MM.1S (cell line): ENCODE data around the gene HTRA3.
A peak's percentile ranks its signal among the peaks of the same experiment; 100 is the strongest.

Source experiments
- DNase-seq: peaks from one replicate; pipeline ENCODE4 v3.0.0-alpha.2; 2015
- H2AFZ ChIP-seq: fragments of 300-600 bp; sonication (generic); 2 replicates; pipeline ENCODE4 v1.6.0; 2016; ENCODE audit warnings: antibody characterized with exemption, low read length
- H3F3A ChIP-seq: fragments of 300-600 bp; sonication (generic); 2 replicates; pipeline ENCODE4 v1.6.1; 2016; ENCODE audit warnings: mild to moderate bottlenecking, antibody characterized with exemption, low read length, moderate library complexity, mixed read lengths; ENCODE audit not compliant: insufficient read depth
- H3K27ac ChIP-seq: fragments of 300-600 bp; sonication (generic); 2 replicates; pipeline ENCODE4 v1.5.1; 2016; ENCODE audit warnings: mild to moderate bottlenecking, low read length
- H3K27me3 ChIP-seq: fragments of 300-600 bp; sonication (generic); replicated peaks from 2 replicates; pipeline ENCODE4 v1.6.0; 2016; ENCODE audit warnings: low read length; ENCODE audit not compliant: insufficient read depth
- H3K36me3 ChIP-seq: fragments of 300-600 bp; sonication (generic); replicated peaks from 2 replicates; pipeline ENCODE4 v1.6.1; 2016; ENCODE audit warnings: mild to moderate bottlenecking, low read length, mixed read lengths; ENCODE audit not compliant: insufficient read depth
- H3K4me1 ChIP-seq: fragments of 300-600 bp; sonication (generic); 2 replicates; pipeline ENCODE4 v1.6.1; 2016; ENCODE audit warnings: low read length, mixed read lengths
- H3K4me2 ChIP-seq: fragments of 300-600 bp; sonication (generic); 2 replicates; pipeline ENCODE4 v1.6.0; 2016; ENCODE audit warnings: low read depth, low read length
- H3K4me3 ChIP-seq: fragments of 300-600 bp; sonication (generic); 2 replicates; pipeline ENCODE4 v1.5.1; 2016; ENCODE audit warnings: low read length, mixed read lengths
- H3K79me2 ChIP-seq: fragments of 300-600 bp; sonication (generic); 2 replicates; pipeline ENCODE4 v1.6.1; 2016; ENCODE audit warnings: mixed run types, low read length, mixed read lengths
- H3K9ac ChIP-seq: fragments of 300-600 bp; sonication (generic); 2 replicates; pipeline ENCODE4 v1.6.1; 2016; ENCODE audit warnings: low read length, mixed read lengths
- H3K9me2 ChIP-seq: fragments of 300-600 bp; sonication (generic); replicated peaks from 2 replicates; pipeline ENCODE4 v1.6.1; 2016; ENCODE audit warnings: mild to moderate bottlenecking, low read length, mixed read lengths; ENCODE audit not compliant: insufficient read depth
- H3K9me3 ChIP-seq: fragments of 300-600 bp; sonication (generic); replicated peaks from 2 replicates; pipeline ENCODE4 v1.6.1; 2016; ENCODE audit warnings: mild to moderate bottlenecking, low read length, mixed read lengths; ENCODE audit not compliant: insufficient read depth
- H4K20me1 ChIP-seq: fragments of 300-600 bp; sonication (generic); 2 replicates; pipeline ENCODE4 v1.6.1; 2016; ENCODE audit warnings: mild to moderate bottlenecking, low read length, moderate library complexity, mixed read lengths; ENCODE audit not compliant: insufficient read depth
- EZH2 ChIP-seq: fragments of 300-600 bp; sonication (generic); optimal IDR thresholded peaks from 2 replicates; pipeline ENCODE3; 2017; ENCODE audit warnings: low read depth, mild to moderate bottlenecking, antibody characterized with exemption, low read length, mixed read lengths
- EZH2phosphoT487 ChIP-seq: fragments of 300-600 bp; sonication (generic); IDR thresholded peaks from 2 replicates; pipeline ENCODE4 v1.6.1; 2018; ENCODE audit warnings: antibody characterized with exemption, low read length
- TF ChIP-seq, protein P1 (sequence below): fragments of 300-600 bp; sonication (generic); IDR thresholded peaks from 2 replicates; pipeline ENCODE4 v1.5.1; 2016; ENCODE audit warnings: antibody characterized with exemption, low read length, mixed read lengths

Gene HTRA3

DNA sequence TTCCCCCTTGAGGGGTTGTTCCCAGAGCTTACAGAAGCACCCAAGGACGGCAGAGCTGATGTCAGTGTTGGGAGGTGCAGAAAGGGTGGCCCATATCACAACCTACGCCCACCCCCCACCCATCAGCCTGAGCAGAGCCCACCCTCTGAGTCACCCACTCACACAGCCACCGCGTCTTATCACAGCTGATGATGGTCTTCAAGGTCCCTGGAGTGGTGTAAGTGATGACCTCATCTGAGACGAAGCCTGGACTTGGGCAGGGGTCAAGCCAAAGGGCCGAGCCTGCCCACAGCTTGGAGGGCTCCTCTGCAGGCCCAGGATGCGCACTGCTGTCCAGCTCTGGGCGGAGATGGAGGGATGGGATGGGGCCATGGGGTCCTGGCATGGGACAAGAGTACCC lies 3.0 kb upstream of the HTRA3 start:
- no peak overlapping the region for H2AFZ ChIP-seq
- no peaks in the 10 kb centered on the region for H3F3A ChIP-seq
- no peak overlapping the region for H3K4me3 ChIP-seq
- H4K20me1 ChIP-seq: no peaks in the 10 kb centered on the region
- no peaks in the 10 kb centered on the region for H3K9me2 ChIP-seq
- no peaks in the 10 kb centered on the region for H3K9me3 ChIP-seq
- H3K4me1 ChIP-seq: no peaks in the 10 kb centered on the region
- DNase-seq: no peak
- TF ChIP-seq EZH2phosphoT487 (no peak), EZH2 (no peak)
- no peak overlapping the region for H3K4me2 ChIP-seq
- H3K27ac ChIP-seq: no peak overlapping the region
- peaks cover 95% of the 10 kb centered on the region for H3K27me3 ChIP-seq
- H3K79me2 ChIP-seq: no peaks in the 10 kb centered on the region
- H3K9ac ChIP-seq: no peak overlapping the region
- no peaks in the 10 kb centered on the region for H3K36me3 ChIP-seq

DNA sequence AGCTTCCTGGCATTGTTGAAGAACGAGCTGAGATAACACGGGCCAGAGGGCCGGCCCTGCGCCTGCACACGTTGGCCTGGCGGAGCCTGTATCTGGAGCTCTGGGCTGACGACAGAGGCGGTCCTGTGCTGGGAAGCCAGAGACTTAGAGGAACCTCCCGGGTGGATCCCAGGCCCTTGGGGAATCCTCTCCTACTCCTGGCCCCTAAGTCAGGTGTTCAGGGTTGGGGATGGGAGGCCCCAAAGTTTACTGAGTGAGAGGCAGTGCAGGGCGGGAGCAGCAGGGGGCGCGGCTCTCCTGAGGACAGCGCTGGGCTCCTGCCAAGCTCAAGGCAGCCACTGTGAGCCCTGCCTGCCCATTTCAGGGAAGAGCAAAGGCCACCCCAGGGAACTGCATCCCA lies 2.5 kb upstream of the HTRA3 start:
- Histone ChIP-seq H3K9me3 (no peaks in the 10 kb centered on the region), H3K4me2 (no peak overlapping the region), H4K20me1 (no peaks in the 10 kb centered on the region), H3K4me3 (no peak overlapping the region), H3K4me1 (no peaks in the 10 kb centered on the region), H3K27me3 (peaks cover 95% of the 10 kb centered on the region), H3K36me3 (no peaks in the 10 kb centered on the region), H3F3A (no peaks in the 10 kb centered on the region), H2AFZ (no peak overlapping the region), H3K9ac (no peak overlapping the region), H3K79me2 (no peaks in the 10 kb centered on the region), H3K27ac (no peak overlapping the region), H3K9me2 (no peaks in the 10 kb centered on the region)
- TF ChIP-seq EZH2: no peak
- TF ChIP-seq, protein P1, sequence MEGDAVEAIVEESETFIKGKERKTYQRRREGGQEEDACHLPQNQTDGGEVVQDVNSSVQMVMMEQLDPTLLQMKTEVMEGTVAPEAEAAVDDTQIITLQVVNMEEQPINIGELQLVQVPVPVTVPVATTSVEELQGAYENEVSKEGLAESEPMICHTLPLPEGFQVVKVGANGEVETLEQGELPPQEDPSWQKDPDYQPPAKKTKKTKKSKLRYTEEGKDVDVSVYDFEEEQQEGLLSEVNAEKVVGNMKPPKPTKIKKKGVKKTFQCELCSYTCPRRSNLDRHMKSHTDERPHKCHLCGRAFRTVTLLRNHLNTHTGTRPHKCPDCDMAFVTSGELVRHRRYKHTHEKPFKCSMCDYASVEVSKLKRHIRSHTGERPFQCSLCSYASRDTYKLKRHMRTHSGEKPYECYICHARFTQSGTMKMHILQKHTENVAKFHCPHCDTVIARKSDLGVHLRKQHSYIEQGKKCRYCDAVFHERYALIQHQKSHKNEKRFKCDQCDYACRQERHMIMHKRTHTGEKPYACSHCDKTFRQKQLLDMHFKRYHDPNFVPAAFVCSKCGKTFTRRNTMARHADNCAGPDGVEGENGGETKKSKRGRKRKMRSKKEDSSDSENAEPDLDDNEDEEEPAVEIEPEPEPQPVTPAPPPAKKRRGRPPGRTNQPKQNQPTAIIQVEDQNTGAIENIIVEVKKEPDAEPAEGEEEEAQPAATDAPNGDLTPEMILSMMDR: peak; percentile 67
- peak; percentile 42 for DNase-seq

DNA sequence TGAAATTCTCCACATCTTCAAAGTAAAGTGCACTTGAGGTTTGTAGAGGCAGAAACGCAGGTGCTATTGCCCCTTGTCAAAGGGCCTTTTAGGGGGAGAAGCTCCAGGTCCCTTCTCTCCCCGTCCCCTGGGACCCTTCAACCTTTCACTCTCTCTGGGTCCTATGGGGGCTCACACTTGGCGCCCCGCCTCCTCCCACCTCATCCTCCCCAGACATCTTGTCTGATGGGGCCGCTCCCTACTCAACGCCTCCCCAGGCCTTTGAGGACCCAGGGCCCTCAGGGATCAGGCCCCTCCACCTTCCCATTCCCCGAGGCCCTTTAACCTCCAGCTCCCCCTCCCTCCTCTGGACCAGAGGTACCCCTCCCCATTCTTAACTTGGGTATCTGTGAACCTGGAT lies 1.3 kb upstream of the HTRA3 start:
- H3K36me3 ChIP-seq: no peaks in the 10 kb centered on the region
- TF ChIP-seq, protein P1: no peak
- TF ChIP-seq EZH2phosphoT487: no peak
- no peak for TF ChIP-seq EZH2

DNA sequence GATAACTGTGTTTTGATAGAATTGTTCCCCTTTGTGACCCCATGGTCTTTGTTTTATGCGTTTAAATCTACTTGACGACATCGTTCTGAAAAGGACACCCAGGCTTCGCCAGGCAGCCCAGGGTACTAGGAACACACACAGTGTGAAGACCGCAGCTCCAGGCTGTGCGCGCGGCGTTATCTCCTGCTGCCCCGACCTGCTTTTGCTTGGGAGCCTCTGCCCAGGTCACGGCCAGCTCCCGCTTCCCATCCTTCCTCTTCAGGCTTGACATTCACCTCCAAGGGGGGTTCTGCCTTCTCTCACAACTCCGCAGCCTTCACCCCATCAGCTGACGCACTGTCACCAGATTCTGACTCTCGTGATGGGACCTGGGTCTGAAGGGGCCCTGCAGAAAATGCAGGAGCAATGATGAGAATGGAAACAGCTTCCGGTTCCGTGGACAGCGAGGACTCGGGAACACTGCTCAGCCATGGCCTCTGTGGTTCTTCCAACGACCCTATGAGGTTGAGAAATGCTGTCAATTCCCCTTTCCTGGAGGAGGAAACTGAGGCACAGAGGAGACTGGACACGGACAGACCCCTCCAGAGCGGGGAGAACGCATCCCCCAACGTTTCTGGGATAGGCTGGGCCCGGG lies 536 bp upstream of the HTRA3 start:
- H3K9me3 ChIP-seq: no peaks in the 10 kb centered on the region
- no peak overlapping the region for H2AFZ ChIP-seq
- TF ChIP-seq, protein P1: no peak
- TF ChIP-seq EZH2 (no peak), EZH2phosphoT487 (no peak)
- H4K20me1 ChIP-seq: no peaks in the 10 kb centered on the region
- H3K27me3 ChIP-seq: peaks cover 93% of the 10 kb centered on the region
- no peaks in the 10 kb centered on the region for H3K36me3 ChIP-seq
- no peak overlapping the region for H3K4me3 ChIP-seq
- no peak overlapping the region for H3K27ac ChIP-seq
- H3K9ac ChIP-seq: no peak overlapping the region
- no peaks in the 10 kb centered on the region for H3K4me1 ChIP-seq
- DNase-seq: no peak
- no peak overlapping the region for H3K4me2 ChIP-seq
- no peaks in the 10 kb centered on the region for H3F3A ChIP-seq
- no peaks in the 10 kb centered on the region for H3K9me2 ChIP-seq
- H3K79me2 ChIP-seq: no peaks in the 10 kb centered on the region

More for the DNA sequence above, 1.3 kb upstream of the HTRA3 start:
- Histone ChIP-seq H3F3A (no peaks in the 10 kb centered on the region), H3K79me2 (no peaks in the 10 kb centered on the region), H3K4me1 (no peaks in the 10 kb centered on the region), H3K27me3 (peaks cover 95% of the 10 kb centered on the region), H3K4me2 (no peak overlapping the region), H3K9me3 (no peaks in the 10 kb centered on the region), H3K9ac (no peak overlapping the region), H4K20me1 (no peaks in the 10 kb centered on the region), H3K27ac (no peak overlapping the region), H3K9me2 (no peaks in the 10 kb centered on the region), H2AFZ (no peak overlapping the region), H3K4me3 (no peak overlapping the region)
- no peak for DNase-seq
